ENCODE data around the gene GBP1. TPM values are rescaled to one million over a fixed set of nuclear protein-coding genes. Genes with fewer than 3 reads are reported as not detected.
"Not testable (repeated sequence)": the region's sequence is repeated elsewhere in the genome, so short reads cannot be mapped to it uniquely, and the experiment has no call there.

The GBP1 gene
- total RNA-seq, 1 experiment from 2014 or later = 0.15 TPM

DNA sequence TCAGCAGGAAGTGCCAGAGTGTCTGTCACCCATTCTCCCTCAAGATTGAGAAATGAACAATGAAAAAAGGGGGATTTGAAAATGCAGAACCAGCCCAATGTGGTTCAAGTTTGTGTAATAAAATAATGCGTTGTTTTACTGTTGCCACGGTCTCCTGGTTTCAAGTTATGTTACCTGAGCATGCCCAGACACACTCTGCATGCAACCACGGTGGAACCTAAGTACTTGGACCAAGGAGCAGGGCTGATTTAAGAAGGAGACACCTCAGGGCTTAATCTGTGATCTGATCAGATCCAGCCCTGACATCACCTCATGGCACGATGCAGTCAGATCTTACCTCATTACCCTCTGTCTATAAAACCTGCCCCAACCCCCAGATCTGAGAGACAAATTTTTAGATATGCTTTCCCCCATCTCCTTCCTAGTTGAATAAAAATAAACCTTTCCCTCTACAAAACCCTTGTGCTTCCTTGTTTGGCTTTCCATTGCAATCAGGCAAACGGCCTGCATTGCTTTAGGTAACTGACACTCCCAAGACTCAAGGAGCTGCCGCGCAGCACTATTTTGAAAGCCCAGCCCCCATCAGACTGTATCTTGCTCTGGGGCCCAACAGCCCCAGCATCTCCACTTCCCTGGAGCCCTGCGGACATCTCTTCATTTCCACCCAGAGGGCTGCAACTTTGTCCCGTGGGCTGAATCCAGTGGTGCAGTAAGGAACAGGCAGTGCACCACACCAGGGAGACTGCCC lies 14.9 kb downstream of the GBP1 start:
- H3K4me1 ChIP-seq (ENCODE audit: control insufficient read depth in 1 of 2, insufficient read depth in 2 of 2, low read length in 2 of 2); H3K9me2 ChIP-seq (ENCODE audit: insufficient read depth); H3K36me3 ChIP-seq (ENCODE audit: control insufficient read depth in 1 of 2, insufficient read depth in 2 of 2, low read length in 2 of 2); H3K27me3 ChIP-seq (ENCODE audit: insufficient read depth, low read length); H3K27ac ChIP-seq (ENCODE audit: low read depth, low read length); RAD21 ChIA-PET (ENCODE audit: low non-redundant PET in 1 of 2, low total read pairs in 2 of 2, uncharacterized antibody in 2 of 2, unreplicated experiment in 2 of 2); ATAC-seq; H4K20me1 ChIP-seq (ENCODE audit: insufficient read depth); BruUV-seq (replicated peaks); H3K79me2 ChIP-seq (ENCODE audit: insufficient read depth, low read length); intact Hi-C loops (cut with micrococcal nuclease); DNase-seq (ENCODE audit: low read depth, low spot score); H3K4me2 ChIP-seq (ENCODE audit: low read length); H2AFZ ChIP-seq (ENCODE audit: low read depth, low read length, poor library complexity, severe bottlenecking); CTCF ChIA-PET; POLR2A ChIA-PET; H3K4me3 ChIP-seq (replicated peaks in 1 of 2; ENCODE audit: low read depth in 1 of 2, low read length in 2 of 2); H3K9ac ChIP-seq (ENCODE audit: low read length); H3K9me3 ChIP-seq (ENCODE audit: control insufficient read depth in 1 of 2, insufficient read depth in 1 of 2, low read depth in 1 of 2, low read length in 2 of 2): not testable (repeated sequence)

- RAD21 ChIA-PET (ENCODE audit: low non-redundant PET in 1 of 2, low total read pairs in 2 of 2, uncharacterized antibody in 2 of 2, unreplicated experiment in 2 of 2); H3K36me3 ChIP-seq (ENCODE audit: control insufficient read depth in 1 of 2, insufficient read depth in 2 of 2, low read length in 2 of 2); H4K20me1 ChIP-seq (ENCODE audit: insufficient read depth); H3K9me3 ChIP-seq (ENCODE audit: control insufficient read depth in 1 of 2, insufficient read depth in 1 of 2, low read depth in 1 of 2, low read length in 2 of 2); BruUV-seq (replicated peaks); H3K9me2 ChIP-seq (ENCODE audit: insufficient read depth); H3K4me2 ChIP-seq (ENCODE audit: low read length); DNase-seq (ENCODE audit: low read depth, low spot score); H3K9ac ChIP-seq (ENCODE audit: low read length); POLR2A ChIA-PET; H3K27ac ChIP-seq (ENCODE audit: low read depth, low read length); H3K27me3 ChIP-seq (ENCODE audit: insufficient read depth, low read length); H3K4me3 ChIP-seq (replicated peaks in 1 of 2; ENCODE audit: low read depth in 1 of 2, low read length in 2 of 2); H3K4me1 ChIP-seq (ENCODE audit: control insufficient read depth in 1 of 2, insufficient read depth in 2 of 2, low read length in 2 of 2); ATAC-seq; H3K79me2 ChIP-seq (ENCODE audit: insufficient read depth, low read length); CTCF ChIA-PET; intact Hi-C loops (cut with micrococcal nuclease); H2AFZ ChIP-seq (ENCODE audit: low read depth, low read length, poor library complexity, severe bottlenecking): not testable (repeated sequence)
Observed at GRCh38 chr1:89049187-89049586, 15.8 kb downstream of the GBP1 start.

- ChIA-PET CTCF (no interaction called here), RAD21 (ENCODE audit: low non-redundant PET in 1 of 2, low total read pairs in 2 of 2, uncharacterized antibody in 2 of 2, unreplicated experiment in 2 of 2) (no interaction called here), POLR2A (interaction anchor here (1.3 kb wide), 1 partner anchor 26 kb away, joined by 4 read pairs; no protein-coding TSS in a partner anchor)
- Histone ChIP-seq H3K9ac (ENCODE audit: low read length) (no peak overlapping the region), H3K4me1 (ENCODE audit: control insufficient read depth in 1 of 2, insufficient read depth in 2 of 2, low read length in 2 of 2) (no peaks in the 10 kb centered on the region), H3K4me2 (ENCODE audit: low read length) (no peak overlapping the region), H3K36me3 (ENCODE audit: control insufficient read depth in 1 of 2, insufficient read depth in 2 of 2, low read length in 2 of 2) (no peaks in the 10 kb centered on the region), H2AFZ (ENCODE audit: low read depth, low read length, poor library complexity, severe bottlenecking) (no peak overlapping the region), H3K27ac (ENCODE audit: low read depth, low read length) (no peak overlapping the region), H3K9me3 (ENCODE audit: control insufficient read depth in 1 of 2, insufficient read depth in 1 of 2, low read depth in 1 of 2, low read length in 2 of 2) (no peaks in the 10 kb centered on the region), H3K27me3 (ENCODE audit: insufficient read depth, low read length) (no peaks in the 10 kb centered on the region), H4K20me1 (ENCODE audit: insufficient read depth) (no peaks in the 10 kb centered on the region), H3K79me2 (ENCODE audit: insufficient read depth, low read length) (no peaks in the 10 kb centered on the region), H3K4me3 (replicated peaks in 1 of 2; ENCODE audit: low read depth in 1 of 2, low read length in 2 of 2) (no peak overlapping the region), H3K9me2 (ENCODE audit: insufficient read depth) (no peaks in the 10 kb centered on the region)
- no peak for DNase-seq (ENCODE audit: low read depth, low spot score)
- no TSS peak for BruUV-seq (replicated peaks)
- no peak for ATAC-seq
- intact Hi-C loops (cut with micrococcal nuclease) = no loop called here
- TF ChIP-seq, protein P1, sequence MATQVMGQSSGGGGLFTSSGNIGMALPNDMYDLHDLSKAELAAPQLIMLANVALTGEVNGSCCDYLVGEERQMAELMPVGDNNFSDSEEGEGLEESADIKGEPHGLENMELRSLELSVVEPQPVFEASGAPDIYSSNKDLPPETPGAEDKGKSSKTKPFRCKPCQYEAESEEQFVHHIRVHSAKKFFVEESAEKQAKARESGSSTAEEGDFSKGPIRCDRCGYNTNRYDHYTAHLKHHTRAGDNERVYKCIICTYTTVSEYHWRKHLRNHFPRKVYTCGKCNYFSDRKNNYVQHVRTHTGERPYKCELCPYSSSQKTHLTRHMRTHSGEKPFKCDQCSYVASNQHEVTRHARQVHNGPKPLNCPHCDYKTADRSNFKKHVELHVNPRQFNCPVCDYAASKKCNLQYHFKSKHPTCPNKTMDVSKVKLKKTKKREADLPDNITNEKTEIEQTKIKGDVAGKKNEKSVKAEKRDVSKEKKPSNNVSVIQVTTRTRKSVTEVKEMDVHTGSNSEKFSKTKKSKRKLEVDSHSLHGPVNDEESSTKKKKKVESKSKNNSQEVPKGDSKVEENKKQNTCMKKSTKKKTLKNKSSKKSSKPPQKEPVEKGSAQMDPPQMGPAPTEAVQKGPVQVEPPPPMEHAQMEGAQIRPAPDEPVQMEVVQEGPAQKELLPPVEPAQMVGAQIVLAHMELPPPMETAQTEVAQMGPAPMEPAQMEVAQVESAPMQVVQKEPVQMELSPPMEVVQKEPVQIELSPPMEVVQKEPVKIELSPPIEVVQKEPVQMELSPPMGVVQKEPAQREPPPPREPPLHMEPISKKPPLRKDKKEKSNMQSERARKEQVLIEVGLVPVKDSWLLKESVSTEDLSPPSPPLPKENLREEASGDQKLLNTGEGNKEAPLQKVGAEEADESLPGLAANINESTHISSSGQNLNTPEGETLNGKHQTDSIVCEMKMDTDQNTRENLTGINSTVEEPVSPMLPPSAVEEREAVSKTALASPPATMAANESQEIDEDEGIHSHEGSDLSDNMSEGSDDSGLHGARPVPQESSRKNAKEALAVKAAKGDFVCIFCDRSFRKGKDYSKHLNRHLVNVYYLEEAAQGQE (IDR thresholded peaks at IDR 0.05; ENCODE audit: low read depth) = no peak
- TF ChIP-seq POLR2A (IDR thresholded peaks at IDR 0.05; ENCODE audit: borderline replicate concordance, extremely low read depth, insufficient read depth, insufficient read length) (no peak), JUND (IDR thresholded peaks at IDR 0.05) (no peak), YY1 (IDR thresholded peaks at IDR 0.05; ENCODE audit: extremely low read depth, insufficient replicate concordance, low read depth, low read length) (no peak), SRF (IDR thresholded peaks at IDR 0.05; ENCODE audit: low read depth) (no peak), CTCF (IDR thresholded peaks at IDR 0.05 in 2 of 3, conservative IDR thresholded peaks at IDR 0.05 in 1 of 3; ENCODE audit: borderline replicate concordance in 1 of 3, insufficient read depth in 1 of 3, low read depth in 2 of 3, low read length in 2 of 3) (no peak), POLR2AphosphoS5 (IDR thresholded peaks at IDR 0.05; ENCODE audit: low read depth, low read length) (no peak)
Observed at GRCh38 chr1:89047734-89048133, 17.3 kb downstream of the GBP1 start.

Measured in HCT116 (cell line).